ENCODE results near the gene CPNE5. TPM values are rescaled to one million over a fixed set of nuclear protein-coding genes. Genes with fewer than 3 reads are reported as not detected.
A peak's percentile ranks its signal among the peaks of the same experiment; 100 is the strongest.

Gene CPNE5
- total and polyA plus RNA-seq, 9 of the 15 experiments (the other 6 are each of a cell fraction or from before 2014, with no cell fraction given): 0.14 to 1.0 (median 0.46) TPM; not detected in 2

DNA sequence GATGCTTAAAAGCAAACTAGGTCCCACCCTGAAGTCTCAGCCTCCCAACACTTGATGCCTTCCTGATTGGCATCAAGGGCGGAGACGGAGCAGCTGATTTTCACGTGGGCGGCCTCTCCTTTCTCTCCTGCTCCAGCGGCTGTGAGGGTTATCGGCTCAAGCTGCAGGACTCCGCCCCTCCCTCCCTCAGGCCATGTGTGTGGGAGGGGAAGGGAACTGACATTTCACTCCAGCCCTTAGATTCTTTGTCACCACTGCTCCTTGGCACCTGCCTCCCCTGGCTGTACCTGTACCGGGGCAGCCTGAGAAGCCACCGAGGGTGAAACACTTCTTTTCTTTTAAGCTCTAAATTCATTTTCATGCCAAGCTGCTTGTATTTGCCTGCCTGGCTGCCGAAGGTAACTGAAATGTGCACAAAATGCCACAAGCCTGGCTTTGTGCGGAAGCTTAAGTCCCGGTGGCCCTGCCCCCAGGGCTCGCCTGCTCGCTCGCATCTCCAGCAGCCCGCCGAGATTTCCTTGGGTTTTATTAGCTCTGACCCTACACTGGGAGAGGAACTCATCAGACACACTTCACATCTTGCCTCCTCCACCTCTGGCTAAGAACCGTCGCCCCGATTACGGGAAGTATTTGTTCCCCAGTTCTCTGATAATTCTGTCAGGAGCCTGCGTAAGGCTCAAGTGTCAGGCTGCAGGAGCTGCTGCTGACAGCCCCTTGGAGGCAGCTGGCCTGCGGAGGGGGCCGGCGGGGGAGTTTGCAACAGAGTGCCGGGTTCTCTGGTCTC is 9.6 kb upstream of the CPNE5 start (continued):
- TF ChIP-seq, protein P1, sequence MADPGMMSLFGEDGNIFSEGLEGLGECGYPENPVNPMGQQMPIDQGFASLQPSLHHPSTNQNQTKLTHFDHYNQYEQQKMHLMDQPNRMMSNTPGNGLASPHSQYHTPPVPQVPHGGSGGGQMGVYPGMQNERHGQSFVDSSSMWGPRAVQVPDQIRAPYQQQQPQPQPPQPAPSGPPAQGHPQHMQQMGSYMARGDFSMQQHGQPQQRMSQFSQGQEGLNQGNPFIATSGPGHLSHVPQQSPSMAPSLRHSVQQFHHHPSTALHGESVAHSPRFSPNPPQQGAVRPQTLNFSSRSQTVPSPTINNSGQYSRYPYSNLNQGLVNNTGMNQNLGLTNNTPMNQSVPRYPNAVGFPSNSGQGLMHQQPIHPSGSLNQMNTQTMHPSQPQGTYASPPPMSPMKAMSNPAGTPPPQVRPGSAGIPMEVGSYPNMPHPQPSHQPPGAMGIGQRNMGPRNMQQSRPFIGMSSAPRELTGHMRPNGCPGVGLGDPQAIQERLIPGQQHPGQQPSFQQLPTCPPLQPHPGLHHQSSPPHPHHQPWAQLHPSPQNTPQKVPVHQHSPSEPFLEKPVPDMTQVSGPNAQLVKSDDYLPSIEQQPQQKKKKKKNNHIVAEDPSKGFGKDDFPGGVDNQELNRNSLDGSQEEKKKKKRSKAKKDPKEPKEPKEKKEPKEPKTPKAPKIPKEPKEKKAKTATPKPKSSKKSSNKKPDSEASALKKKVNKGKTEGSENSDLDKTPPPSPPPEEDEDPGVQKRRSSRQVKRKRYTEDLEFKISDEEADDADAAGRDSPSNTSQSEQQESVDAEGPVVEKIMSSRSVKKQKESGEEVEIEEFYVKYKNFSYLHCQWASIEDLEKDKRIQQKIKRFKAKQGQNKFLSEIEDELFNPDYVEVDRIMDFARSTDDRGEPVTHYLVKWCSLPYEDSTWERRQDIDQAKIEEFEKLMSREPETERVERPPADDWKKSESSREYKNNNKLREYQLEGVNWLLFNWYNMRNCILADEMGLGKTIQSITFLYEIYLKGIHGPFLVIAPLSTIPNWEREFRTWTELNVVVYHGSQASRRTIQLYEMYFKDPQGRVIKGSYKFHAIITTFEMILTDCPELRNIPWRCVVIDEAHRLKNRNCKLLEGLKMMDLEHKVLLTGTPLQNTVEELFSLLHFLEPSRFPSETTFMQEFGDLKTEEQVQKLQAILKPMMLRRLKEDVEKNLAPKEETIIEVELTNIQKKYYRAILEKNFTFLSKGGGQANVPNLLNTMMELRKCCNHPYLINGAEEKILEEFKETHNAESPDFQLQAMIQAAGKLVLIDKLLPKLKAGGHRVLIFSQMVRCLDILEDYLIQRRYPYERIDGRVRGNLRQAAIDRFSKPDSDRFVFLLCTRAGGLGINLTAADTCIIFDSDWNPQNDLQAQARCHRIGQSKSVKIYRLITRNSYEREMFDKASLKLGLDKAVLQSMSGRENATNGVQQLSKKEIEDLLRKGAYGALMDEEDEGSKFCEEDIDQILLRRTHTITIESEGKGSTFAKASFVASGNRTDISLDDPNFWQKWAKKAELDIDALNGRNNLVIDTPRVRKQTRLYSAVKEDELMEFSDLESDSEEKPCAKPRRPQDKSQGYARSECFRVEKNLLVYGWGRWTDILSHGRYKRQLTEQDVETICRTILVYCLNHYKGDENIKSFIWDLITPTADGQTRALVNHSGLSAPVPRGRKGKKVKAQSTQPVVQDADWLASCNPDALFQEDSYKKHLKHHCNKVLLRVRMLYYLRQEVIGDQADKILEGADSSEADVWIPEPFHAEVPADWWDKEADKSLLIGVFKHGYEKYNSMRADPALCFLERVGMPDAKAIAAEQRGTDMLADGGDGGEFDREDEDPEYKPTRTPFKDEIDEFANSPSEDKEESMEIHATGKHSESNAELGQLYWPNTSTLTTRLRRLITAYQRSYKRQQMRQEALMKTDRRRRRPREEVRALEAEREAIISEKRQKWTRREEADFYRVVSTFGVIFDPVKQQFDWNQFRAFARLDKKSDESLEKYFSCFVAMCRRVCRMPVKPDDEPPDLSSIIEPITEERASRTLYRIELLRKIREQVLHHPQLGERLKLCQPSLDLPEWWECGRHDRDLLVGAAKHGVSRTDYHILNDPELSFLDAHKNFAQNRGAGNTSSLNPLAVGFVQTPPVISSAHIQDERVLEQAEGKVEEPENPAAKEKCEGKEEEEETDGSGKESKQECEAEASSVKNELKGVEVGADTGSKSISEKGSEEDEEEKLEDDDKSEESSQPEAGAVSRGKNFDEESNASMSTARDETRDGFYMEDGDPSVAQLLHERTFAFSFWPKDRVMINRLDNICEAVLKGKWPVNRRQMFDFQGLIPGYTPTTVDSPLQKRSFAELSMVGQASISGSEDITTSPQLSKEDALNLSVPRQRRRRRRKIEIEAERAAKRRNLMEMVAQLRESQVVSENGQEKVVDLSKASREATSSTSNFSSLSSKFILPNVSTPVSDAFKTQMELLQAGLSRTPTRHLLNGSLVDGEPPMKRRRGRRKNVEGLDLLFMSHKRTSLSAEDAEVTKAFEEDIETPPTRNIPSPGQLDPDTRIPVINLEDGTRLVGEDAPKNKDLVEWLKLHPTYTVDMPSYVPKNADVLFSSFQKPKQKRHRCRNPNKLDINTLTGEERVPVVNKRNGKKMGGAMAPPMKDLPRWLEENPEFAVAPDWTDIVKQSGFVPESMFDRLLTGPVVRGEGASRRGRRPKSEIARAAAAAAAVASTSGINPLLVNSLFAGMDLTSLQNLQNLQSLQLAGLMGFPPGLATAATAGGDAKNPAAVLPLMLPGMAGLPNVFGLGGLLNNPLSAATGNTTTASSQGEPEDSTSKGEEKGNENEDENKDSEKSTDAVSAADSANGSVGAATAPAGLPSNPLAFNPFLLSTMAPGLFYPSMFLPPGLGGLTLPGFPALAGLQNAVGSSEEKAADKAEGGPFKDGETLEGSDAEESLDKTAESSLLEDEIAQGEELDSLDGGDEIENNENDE (IDR thresholded peaks at IDR 0.05; ENCODE audit: low read depth, low read length): no peak
- no peak for TF ChIP-seq FOXJ3 (CRISPR knock-in tag; IDR thresholded peaks at IDR 0.05)
- TF ChIP-seq, protein P2, sequence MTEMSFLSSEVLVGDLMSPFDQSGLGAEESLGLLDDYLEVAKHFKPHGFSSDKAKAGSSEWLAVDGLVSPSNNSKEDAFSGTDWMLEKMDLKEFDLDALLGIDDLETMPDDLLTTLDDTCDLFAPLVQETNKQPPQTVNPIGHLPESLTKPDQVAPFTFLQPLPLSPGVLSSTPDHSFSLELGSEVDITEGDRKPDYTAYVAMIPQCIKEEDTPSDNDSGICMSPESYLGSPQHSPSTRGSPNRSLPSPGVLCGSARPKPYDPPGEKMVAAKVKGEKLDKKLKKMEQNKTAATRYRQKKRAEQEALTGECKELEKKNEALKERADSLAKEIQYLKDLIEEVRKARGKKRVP (CRISPR knock-in tag; IDR thresholded peaks at IDR 0.05): no peak
- no peak for TF ChIP-seq NFIC (IDR thresholded peaks at IDR 0.05)
- peak; percentile 58 for TF ChIP-seq NEUROD1 (IDR thresholded peaks at IDR 0.05; ENCODE audit: borderline replicate concordance, low read depth, low read length, partially characterized antibody)
